Osteocyte (in vitro differentiated cells): ENCODE measurements around the gene ITPKB. TPM values are rescaled to one million over a fixed set of nuclear protein-coding genes. Genes with fewer than 3 reads are reported as not detected.
"Not testable (repeated sequence)": the region's sequence is repeated elsewhere in the genome, so short reads cannot be mapped to it uniquely, and the experiment has no call there.

Source experiments
- DNase-seq: peaks from one replicate; pipeline ENCODE4 v3.0.0; 2021; ENCODE audit warnings: mixed read lengths; ENCODE audit not compliant: unreplicated experiment; ENCODE audit errors: extremely low spot score
- H3K27ac Mint-ChIP-seq: one replicate; pipeline ENCODE4 v1.8.0; 2021; ENCODE audit warnings: mild to moderate bottlenecking, mixed read lengths; ENCODE audit not compliant: unreplicated experiment
- H3K27me3 Mint-ChIP-seq: one replicate; pipeline ENCODE4 v1.8.0; 2021; ENCODE audit warnings: mixed read lengths; ENCODE audit not compliant: unreplicated experiment
- H3K36me3 Mint-ChIP-seq: one replicate; pipeline ENCODE4 v1.8.0; 2021; ENCODE audit warnings: mixed read lengths; ENCODE audit not compliant: unreplicated experiment
- H3K4me1 Mint-ChIP-seq: one replicate; pipeline ENCODE4 v1.8.0; 2021; ENCODE audit warnings: mixed read lengths; ENCODE audit not compliant: unreplicated experiment
- H3K4me3 Mint-ChIP-seq: one replicate; pipeline ENCODE4 v1.8.0; 2021; ENCODE audit warnings: mild to moderate bottlenecking, moderate library complexity, mixed read lengths; ENCODE audit not compliant: unreplicated experiment
- H3K9me3 Mint-ChIP-seq: one replicate; pipeline ENCODE4 v1.8.0; 2021; ENCODE audit warnings: mixed read lengths; ENCODE audit not compliant: unreplicated experiment
- total RNA-seq: library from RNA; stranded (reverse); gene quantifications from 2 replicates; pipeline ENCODE4 v1.2.1, GENCODE V29; 2021
- TF ChIP-seq, protein P1 (sequence below): fragments of 200-600 bp; sonication (generic); IDR thresholded peaks from 2 replicates; pipeline ENCODE4 v1.5.0; 2021; ENCODE audit warnings: antibody characterized with exemption, mild to moderate bottlenecking, moderate library complexity

ITPKB gene
- total RNA-seq, 1 donor from 2014 or later, result 28.3 TPM

DNA sequence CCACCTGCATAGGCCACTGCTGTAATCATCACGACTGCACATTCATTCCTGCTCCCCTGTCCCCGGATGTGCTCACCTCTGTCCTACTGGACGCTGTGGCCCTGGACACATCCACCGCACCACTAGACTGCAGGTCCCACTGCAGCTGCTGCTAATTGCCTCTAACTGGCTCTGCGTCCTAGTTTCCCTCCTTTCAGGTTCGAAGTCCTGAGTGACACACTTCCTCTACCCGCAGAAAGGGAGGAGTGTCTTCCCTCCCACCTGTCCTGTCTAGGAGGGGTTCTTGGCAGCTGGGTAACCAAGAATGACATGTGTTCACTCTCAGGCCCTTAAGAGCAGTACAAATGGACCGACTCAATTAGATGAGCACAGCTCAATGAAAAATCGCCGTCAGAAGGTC, 40.5 kb upstream of the ITPKB start:
- Mint-ChIP-seq H3K4me1 (peaks cover 17% of the 10 kb centered on the region), H3K4me3 (no peak overlapping the region), H3K27me3 (no peaks in the 10 kb centered on the region), H3K9me3 (no peaks in the 10 kb centered on the region), H3K36me3 (no peaks in the 10 kb centered on the region), H3K27ac (no peak overlapping the region)
- DNase-seq, result no peak
- TF ChIP-seq, protein P1, sequence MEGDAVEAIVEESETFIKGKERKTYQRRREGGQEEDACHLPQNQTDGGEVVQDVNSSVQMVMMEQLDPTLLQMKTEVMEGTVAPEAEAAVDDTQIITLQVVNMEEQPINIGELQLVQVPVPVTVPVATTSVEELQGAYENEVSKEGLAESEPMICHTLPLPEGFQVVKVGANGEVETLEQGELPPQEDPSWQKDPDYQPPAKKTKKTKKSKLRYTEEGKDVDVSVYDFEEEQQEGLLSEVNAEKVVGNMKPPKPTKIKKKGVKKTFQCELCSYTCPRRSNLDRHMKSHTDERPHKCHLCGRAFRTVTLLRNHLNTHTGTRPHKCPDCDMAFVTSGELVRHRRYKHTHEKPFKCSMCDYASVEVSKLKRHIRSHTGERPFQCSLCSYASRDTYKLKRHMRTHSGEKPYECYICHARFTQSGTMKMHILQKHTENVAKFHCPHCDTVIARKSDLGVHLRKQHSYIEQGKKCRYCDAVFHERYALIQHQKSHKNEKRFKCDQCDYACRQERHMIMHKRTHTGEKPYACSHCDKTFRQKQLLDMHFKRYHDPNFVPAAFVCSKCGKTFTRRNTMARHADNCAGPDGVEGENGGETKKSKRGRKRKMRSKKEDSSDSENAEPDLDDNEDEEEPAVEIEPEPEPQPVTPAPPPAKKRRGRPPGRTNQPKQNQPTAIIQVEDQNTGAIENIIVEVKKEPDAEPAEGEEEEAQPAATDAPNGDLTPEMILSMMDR, result no peak

DNA sequence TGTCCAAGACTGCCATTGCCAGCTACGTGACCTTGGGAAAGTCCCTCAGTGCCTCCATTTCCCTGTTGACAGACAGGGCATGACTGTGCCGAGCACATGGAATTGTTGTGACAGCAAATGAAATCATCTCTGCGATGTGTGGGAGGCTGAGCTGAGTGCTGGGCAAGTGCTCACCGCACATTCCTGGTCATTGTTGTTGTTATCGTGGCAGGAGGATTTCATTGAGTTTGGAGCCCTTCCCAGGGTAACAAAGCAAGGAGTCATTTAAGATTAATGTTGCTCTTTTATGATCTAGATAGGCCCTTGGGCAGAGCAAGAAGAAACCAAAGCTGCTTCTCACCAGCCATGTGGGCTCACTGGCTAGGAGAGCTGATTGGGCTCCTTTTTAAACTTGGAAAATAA, 39.6 kb upstream of the ITPKB start:
- H3K4me3 Mint-ChIP-seq, result no peak overlapping the region
- H3K27me3 Mint-ChIP-seq, result no peaks in the 10 kb centered on the region
- no peaks in the 10 kb centered on the region for H3K9me3 Mint-ChIP-seq
- H3K36me3 Mint-ChIP-seq, result no peaks in the 10 kb centered on the region
- H3K27ac Mint-ChIP-seq, result peak overlapping the region; percentile 83
- TF ChIP-seq, protein P1, result no peak
- peaks cover 12% of the 10 kb centered on the region for H3K4me1 Mint-ChIP-seq
- DNase-seq, result no peak

DNA sequence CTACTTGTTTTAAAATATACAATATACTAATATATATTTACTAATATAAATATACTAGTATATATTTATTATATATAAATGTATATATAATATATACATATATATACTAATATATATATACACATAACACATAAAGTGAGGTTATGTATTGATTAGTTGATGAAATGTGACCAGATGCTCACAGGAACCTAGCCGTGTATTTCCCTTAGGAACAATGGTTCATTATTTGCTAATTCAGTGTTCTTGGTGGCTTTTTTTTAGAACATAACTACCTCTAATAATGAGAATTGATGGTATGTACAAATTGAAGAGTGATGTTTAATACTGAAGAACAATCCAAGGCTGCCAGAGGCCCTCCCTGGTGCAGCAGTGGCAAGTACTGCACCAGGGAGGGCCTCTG, 37.9 kb upstream of the ITPKB start:
- H3K27me3 Mint-ChIP-seq, result no peaks in the 10 kb centered on the region
- no peak overlapping the region for H3K27ac Mint-ChIP-seq
- H3K4me3 Mint-ChIP-seq, result no peak overlapping the region
- no peaks in the 10 kb centered on the region for H3K9me3 Mint-ChIP-seq
- H3K36me3 Mint-ChIP-seq, result no peaks in the 10 kb centered on the region
- TF ChIP-seq, protein P1, result no peak
- DNase-seq, result no peak
- peaks cover 12% of the 10 kb centered on the region for H3K4me1 Mint-ChIP-seq

DNA sequence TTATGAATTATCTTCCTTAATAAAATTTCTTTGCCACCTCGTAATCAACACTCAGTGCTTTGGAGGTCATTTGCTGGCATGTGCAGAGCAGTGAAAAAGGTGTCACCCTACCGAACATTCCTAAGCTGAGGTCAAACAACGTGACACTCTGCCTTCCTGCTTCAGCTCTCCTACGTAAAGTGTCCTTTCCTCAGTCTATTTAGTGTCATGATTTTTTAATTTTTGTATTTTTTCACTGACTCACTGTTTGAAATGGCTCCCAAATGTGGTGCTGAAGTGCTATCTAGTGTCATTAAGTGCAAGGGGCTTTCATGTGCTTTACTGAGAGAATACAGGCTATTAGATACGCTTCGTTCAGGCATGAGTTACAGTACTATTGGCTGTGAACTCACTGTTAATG, 37.0 kb upstream of the ITPKB start:
- H3K9me3 Mint-ChIP-seq, result no peaks in the 10 kb centered on the region
- TF ChIP-seq, protein P1, result no peak
- H3K27ac Mint-ChIP-seq, result no peak overlapping the region
- peaks cover 12% of the 10 kb centered on the region for H3K4me1 Mint-ChIP-seq
- no peaks in the 10 kb centered on the region for H3K27me3 Mint-ChIP-seq
- no peak for DNase-seq
- H3K36me3 Mint-ChIP-seq, result no peaks in the 10 kb centered on the region
- no peak overlapping the region for H3K4me3 Mint-ChIP-seq

DNA sequence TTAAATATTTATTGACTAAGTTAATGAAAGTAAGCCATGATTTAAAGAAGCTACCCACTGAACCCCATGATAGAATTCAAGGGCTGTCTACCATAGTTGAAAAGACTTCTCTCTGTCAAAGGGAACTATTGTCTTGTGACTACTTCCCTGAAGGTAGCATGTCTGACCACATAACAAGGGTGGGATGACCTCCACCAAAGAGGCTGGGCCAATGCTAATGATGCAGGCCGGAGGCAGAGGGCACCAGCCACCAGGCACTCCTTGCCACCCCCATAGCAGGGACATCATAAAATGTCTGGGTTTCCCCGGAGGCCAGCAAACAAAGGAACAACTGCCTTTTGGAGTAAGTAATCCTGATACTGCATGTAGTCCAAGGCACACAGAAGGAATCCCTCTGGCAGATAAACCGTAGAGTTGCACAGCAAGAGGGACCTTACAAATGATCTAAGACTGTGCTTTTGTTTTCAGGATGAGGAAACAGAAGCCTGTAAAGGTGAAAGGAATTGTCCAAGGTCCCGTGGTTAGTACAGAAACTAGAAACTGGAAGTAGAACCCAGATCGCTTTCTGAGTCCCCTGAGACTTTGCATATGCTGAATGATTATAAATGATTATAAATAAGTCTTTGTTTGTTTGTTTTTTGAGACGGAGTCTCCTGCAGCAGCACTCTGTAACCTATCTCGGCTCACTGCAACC, 33.5 kb upstream of the ITPKB start:
- no peak overlapping the region for H3K27ac Mint-ChIP-seq
- TF ChIP-seq, protein P1, result no peak
- H3K27me3 Mint-ChIP-seq, result peaks cover 3% of the 10 kb centered on the region
- H3K4me1 Mint-ChIP-seq, result no peaks in the 10 kb centered on the region
- H3K36me3 Mint-ChIP-seq, result no peaks in the 10 kb centered on the region
- no peaks in the 10 kb centered on the region for H3K9me3 Mint-ChIP-seq
- no peak for DNase-seq
- no peak overlapping the region for H3K4me3 Mint-ChIP-seq

DNA sequence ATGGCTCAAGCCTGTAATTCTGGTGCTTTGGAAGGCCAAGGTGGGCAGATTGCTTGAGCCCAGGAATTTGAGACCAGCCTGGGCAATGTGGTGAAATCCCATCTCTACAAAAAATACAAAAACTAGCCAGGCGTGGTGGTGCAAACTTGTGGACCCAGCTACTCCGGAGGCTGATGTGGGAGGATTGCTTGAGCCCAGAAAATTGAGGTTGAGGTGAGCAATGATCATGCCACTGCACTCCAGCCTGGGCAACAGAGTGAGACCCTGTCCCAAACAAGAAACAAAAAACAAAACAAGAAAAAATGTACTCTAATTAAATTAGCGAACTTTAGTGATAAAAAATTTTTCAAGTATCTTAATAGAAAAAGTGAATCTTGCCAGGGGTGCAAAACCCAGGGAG, 28.1 kb upstream of the ITPKB start:
- peaks cover 22% of the 10 kb centered on the region for H3K4me1 Mint-ChIP-seq
- not testable (repeated sequence) for DNase-seq, H3K36me3 Mint-ChIP-seq, H3K27ac Mint-ChIP-seq, H3K4me3 Mint-ChIP-seq, H3K27me3 Mint-ChIP-seq, H3K9me3 Mint-ChIP-seq
